HCT116 (cell line): Measurements from ENCODE around the gene COX4I2. TPM values are rescaled to one million over a fixed set of nuclear protein-coding genes. Genes with fewer than 3 reads are reported as not detected.

ENCODE experiments used
- ATAC-seq: fragments of 200-7000 bp; cut with Tn5 transposase; 2 replicates; pipeline ENCODE4 v1.9.1; 2020; ENCODE audit warnings: mild to moderate bottlenecking, moderate library complexity
- BruUV-seq: library from RNA; stranded (reverse); fragments of 400-500 nt; replicated peaks from 2 replicates; lab custom pipeline; 2021; lab: Mats Ljungman, UMichigan
- CTCF ChIA-PET: fragments of 300-600 bp; sonication (Branson Sonifier 250); formaldehyde crosslinking; loops from one replicate; lab custom pipeline; 2021; ENCODE audit warnings: antibody characterized with exemption; lab: Charles Lee
- POLR2A ChIA-PET: fragments of 300-600, 350-600 bp; sonication (Branson Sonifier 250); formaldehyde crosslinking; loops from one replicate; lab custom pipeline; 2021; ENCODE audit warnings: antibody characterized with exemption; lab: Charles Lee
- RAD21 ChIA-PET, 2 experiments: fragments of 300-600 bp; sonication (Branson Sonifier 250); formaldehyde crosslinking; loops; one replicate each; lab custom pipeline; 2023; ENCODE audit warnings: low total read pairs in 2 of 2; ENCODE audit not compliant: uncharacterized antibody in 2 of 2, unreplicated experiment in 2 of 2, low non-redundant PET in 1 of 2; lab: Charles Lee
- DNase-seq: peaks from one replicate; pipeline ENCODE4 v3.0.0-alpha.2; 2010; ENCODE audit warnings: low read depth, low spot score
- H2AFZ ChIP-seq: fragments of 200-600 bp; shearing (Covaris generic), sonication (generic); 2 replicates; pipeline ENCODE4 v1.6.1; 2017; ENCODE audit warnings: low read depth, mixed run types, mixed read lengths, antibody characterized with exemption, low read length; ENCODE audit not compliant: poor library complexity, severe bottlenecking
- H3K27ac ChIP-seq: 2 replicates; pipeline ENCODE4 v1.5.1; 2012; ENCODE audit warnings: low read depth, low read length
- H3K27me3 ChIP-seq: fragments of 200-600 bp; sonication (generic); 2 replicates; pipeline ENCODE4 v1.6.1; 2016; ENCODE audit warnings: mixed run types, low read length, mixed read lengths; ENCODE audit not compliant: insufficient read depth
- H3K36me3 ChIP-seq, 2 experiments: fragments of 200-500 bp in 1 of 2; fragments of 200-600 bp in 1 of 2; sonication (Bioruptor generic) in 1 of 2; sonication (generic) in 1 of 2; 2 replicates each; pipeline versions ENCODE4 v1.5.1 to v1.6.1; 2014 to 2016; ENCODE audit warnings: low read length in 2 of 2, inconsistent platforms in 1 of 2, mixed read lengths in 1 of 2, mixed run types in 1 of 2; ENCODE audit not compliant: insufficient read depth in 2 of 2, control insufficient read depth in 1 of 2
- H3K4me1 ChIP-seq, 2 experiments: fragments of 200-600 bp in 1 of 2; sonication (generic) in 1 of 2; 2 replicates each; pipeline versions ENCODE4 v1.5.1 to v1.6.1; 2012 to 2017; ENCODE audit warnings: low read length in 2 of 2, inconsistent platforms in 1 of 2, mild to moderate bottlenecking in 1 of 2, mixed read lengths in 1 of 2, mixed run types in 1 of 2, moderate library complexity in 1 of 2; ENCODE audit not compliant: insufficient read depth in 2 of 2, control insufficient read depth in 1 of 2
- H3K4me2 ChIP-seq: fragments of 200-600 bp; sonication (generic); 2 replicates; pipeline ENCODE4 v1.6.1; 2017; ENCODE audit warnings: mixed run types, low read length, mixed read lengths
- H3K4me3 ChIP-seq, 2 experiments: fragments of 200-600 bp in 1 of 2; sonication (generic) in 1 of 2; replicated peaks in 1 of 2; 2 replicates each; pipeline ENCODE4 v1.5.1; 2011 to 2016; ENCODE audit warnings: low read length in 2 of 2, control low read depth in 1 of 2, low read depth in 1 of 2, mild to moderate bottlenecking in 1 of 2, mixed read lengths in 1 of 2, mixed run types in 1 of 2
- H3K79me2 ChIP-seq: fragments of 200-600 bp; sonication (generic); 2 replicates; pipeline ENCODE4 v1.6.1; 2017; ENCODE audit warnings: mild to moderate bottlenecking, mixed run types, low read length, moderate library complexity, mixed read lengths; ENCODE audit not compliant: insufficient read depth
- H3K9ac ChIP-seq: fragments of 200-600 bp; sonication (generic); 2 replicates; pipeline ENCODE4 v1.6.1; 2016; ENCODE audit warnings: low read length, mixed read lengths
- H3K9me2 ChIP-seq: fragments of 200-600 bp; sonication (generic), shearing (Covaris generic); 2 replicates; pipeline ENCODE4 v1.6.1; 2017; ENCODE audit warnings: mixed run types, mild to moderate bottlenecking, moderate library complexity; ENCODE audit not compliant: insufficient read depth
- H3K9me3 ChIP-seq, 2 experiments: fragments of 200-500 bp in 1 of 2; fragments of 200-600 bp in 1 of 2; sonication (Bioruptor generic) in 1 of 2; sonication (generic) in 1 of 2; 2 replicates each; pipeline ENCODE4 v1.6.1; 2014 to 2017; ENCODE audit warnings: low read length in 2 of 2, mixed read lengths in 2 of 2, inconsistent platforms in 1 of 2, low read depth in 1 of 2, mild to moderate bottlenecking in 1 of 2, mixed run types in 1 of 2, moderate library complexity in 1 of 2; ENCODE audit not compliant: control insufficient read depth in 1 of 2, insufficient read depth in 1 of 2
- H4K20me1 ChIP-seq: fragments of 200-600 bp; sonication (generic), shearing (Covaris generic); 2 replicates; pipeline ENCODE4 v1.6.1; 2017; ENCODE audit warnings: mixed run types, mild to moderate bottlenecking, moderate library complexity; ENCODE audit not compliant: insufficient read depth
- CBX3 ChIP-seq: IDR thresholded peaks from 2 replicates; pipeline ENCODE4 v1.6.1; 2012; ENCODE audit warnings: low read depth
- CTCF ChIP-seq, 3 experiments: fragments of 200-600 bp in 1 of 3; sonication (generic) in 1 of 3; IDR thresholded peaks in 2 of 3; conservative IDR thresholded peaks in 1 of 3; 2 replicates each; pipeline ENCODE4 v1.5.1; 2012 to 2017; ENCODE audit warnings: low read depth in 2 of 3, low read length in 2 of 3, antibody characterized with exemption in 1 of 3, borderline replicate concordance in 1 of 3, control low read depth in 1 of 3, mild to moderate bottlenecking in 1 of 3, mixed read lengths in 1 of 3, mixed run types in 1 of 3, moderate library complexity in 1 of 3; ENCODE audit not compliant: insufficient read depth in 1 of 3
- EGR1 ChIP-seq: IDR thresholded peaks from 2 replicates; pipeline ENCODE4 v1.6.1; 2012; ENCODE audit warnings: low read depth
- ELF1 ChIP-seq: IDR thresholded peaks from 2 replicates; pipeline ENCODE4 v1.6.1; 2012; ENCODE audit warnings: low read depth, borderline replicate concordance
- EZH2 ChIP-seq: fragments of 200-600 bp; sonication (generic); IDR thresholded peaks from 2 replicates; pipeline ENCODE4 v1.6.1; 2017; ENCODE audit warnings: antibody characterized with exemption, mixed run types
- EZH2phosphoT487 ChIP-seq: fragments of 200-600 bp; IDR thresholded peaks from 2 replicates; pipeline ENCODE4 v1.6.1; 2018; ENCODE audit warnings: antibody characterized with exemption, borderline replicate concordance
- FOSL1 ChIP-seq: IDR thresholded peaks from 2 replicates; pipeline ENCODE4 v1.6.1; 2012; ENCODE audit warnings: low read depth
- JUND ChIP-seq: IDR thresholded peaks from 2 replicates; pipeline ENCODE4 v1.6.1; 2012
- POLR2AphosphoS5 ChIP-seq: IDR thresholded peaks from 2 replicates; pipeline ENCODE4 v1.6.1; 2011; ENCODE audit warnings: mild to moderate bottlenecking, low read depth, low read length, moderate library complexity
- REST ChIP-seq: IDR thresholded peaks from 2 replicates; pipeline ENCODE4 v1.6.1; 2012; ENCODE audit warnings: low read depth
- SIN3A ChIP-seq: IDR thresholded peaks from 2 replicates; pipeline ENCODE4 v1.6.1; 2012; ENCODE audit warnings: low read depth
- SRF ChIP-seq: IDR thresholded peaks from 2 replicates; pipeline ENCODE4 v1.6.1; 2012; ENCODE audit warnings: low read depth
- TCF7L2 ChIP-seq: IDR thresholded peaks from 2 replicates; pipeline ENCODE4 v1.7.0; 2011; ENCODE audit warnings: borderline replicate concordance, inconsistent platforms; ENCODE audit not compliant: insufficient read depth, insufficient read length; ENCODE audit errors: extremely low read depth
- YY1 ChIP-seq: IDR thresholded peaks from 2 replicates; pipeline ENCODE4 v1.6.1; 2011; ENCODE audit warnings: low read length, low read depth, moderate library complexity, mild to moderate bottlenecking; ENCODE audit not compliant: insufficient replicate concordance; ENCODE audit errors: extremely low read depth
- ZFX ChIP-seq: fragments of 450-650 bp; IDR thresholded peaks from 2 replicates; pipeline ENCODE4 v1.6.1; 2017
- ZNF274 ChIP-seq: fragments of 200-500 bp; sonication (Bioruptor generic); IDR thresholded peaks from 2 replicates; pipeline ENCODE4 v1.6.1; 2014; ENCODE audit warnings: mild to moderate bottlenecking, low read depth, low read length, inconsistent platforms
- intact Hi-C: fragments of 100-400 bp; cut with micrococcal nuclease; formaldehyde crosslinking; loops from 2 replicates; pipeline ENCODE4 v1.10.0; 2022
- total RNA-seq: library from RNA; stranded (reverse); gene quantifications from one replicate; pipeline ENCODE4 v1.2.1, GENCODE V29; 2021; ENCODE audit not compliant: unreplicated experiment
- TF ChIP-seq, protein P1 (sequence below): IDR thresholded peaks from 2 replicates; pipeline ENCODE4 v1.6.1; 2011; ENCODE audit warnings: mild to moderate bottlenecking, low read length, moderate library complexity; ENCODE audit not compliant: insufficient replicate concordance; ENCODE audit errors: extremely low read depth
- TF ChIP-seq, protein P2 (sequence below): IDR thresholded peaks from 2 replicates; pipeline ENCODE4 v1.6.1; 2012

The COX4I2 gene
- total RNA-seq, 1 experiment from 2014 or later = not detected

- no peaks in the 10 kb centered on the region for H3K9me3 ChIP-seq
- no peaks in the 10 kb centered on the region for H3K27me3 ChIP-seq
- ATAC-seq (no peak), DNase-seq (no peak)
- H3K9ac ChIP-seq = no peak overlapping the region
- intact Hi-C loops = no loop called here
- no peak overlapping the region for H3K4me2 ChIP-seq
- no peaks in the 10 kb centered on the region for H3K36me3 ChIP-seq
- ChIA-PET POLR2A (interaction anchor here (0.8 to 3.0 kb wide), 9 partner anchors 12 to 106 kb away, joined by 3 to 18 read pairs (median 5); partner anchors contain the start of genes ID1 and TPX2), RAD21 (interaction anchor here (0.6 to 1.8 kb wide), 4 partner anchors 28 to 152 kb away, joined by 4 to 14 read pairs (median 9); no protein-coding TSS in a partner anchor), CTCF (interaction anchor here (0.6 to 5.4 kb wide), 34 partner anchors 9 to 219 kb away, joined by 3 to 84 read pairs (median 6); partner anchors contain the start of genes BCL2L1 and TPX2)
- H3K4me1 ChIP-seq = peaks cover 0 to 6% of the 10 kb centered on the region in 2 experiments; a peak in 1 of 4 replicates
- TF ChIP-seq POLR2AphosphoS5 (no peak), ZNF274 (no peak), ZFX (no peak), EGR1 (no peak), YY1 (no peak), EZH2 (no peak), EZH2phosphoT487 (no peak), TCF7L2 (no peak), CTCF (IDR thresholded peaks at IDR 0.05 in 2 of 3, conservative IDR thresholded peaks at IDR 0.05 in 1 of 3; ENCODE audit: borderline replicate concordance in 1 of 3, insufficient read depth in 1 of 3, low read depth in 2 of 3, low read length in 2 of 3) (no peak), FOSL1 (no peak), SIN3A (no peak), REST (no peak), SRF (no peak), CBX3 (no peak), ELF1 (no peak), JUND (no peak)
- TF ChIP-seq, protein P1, sequence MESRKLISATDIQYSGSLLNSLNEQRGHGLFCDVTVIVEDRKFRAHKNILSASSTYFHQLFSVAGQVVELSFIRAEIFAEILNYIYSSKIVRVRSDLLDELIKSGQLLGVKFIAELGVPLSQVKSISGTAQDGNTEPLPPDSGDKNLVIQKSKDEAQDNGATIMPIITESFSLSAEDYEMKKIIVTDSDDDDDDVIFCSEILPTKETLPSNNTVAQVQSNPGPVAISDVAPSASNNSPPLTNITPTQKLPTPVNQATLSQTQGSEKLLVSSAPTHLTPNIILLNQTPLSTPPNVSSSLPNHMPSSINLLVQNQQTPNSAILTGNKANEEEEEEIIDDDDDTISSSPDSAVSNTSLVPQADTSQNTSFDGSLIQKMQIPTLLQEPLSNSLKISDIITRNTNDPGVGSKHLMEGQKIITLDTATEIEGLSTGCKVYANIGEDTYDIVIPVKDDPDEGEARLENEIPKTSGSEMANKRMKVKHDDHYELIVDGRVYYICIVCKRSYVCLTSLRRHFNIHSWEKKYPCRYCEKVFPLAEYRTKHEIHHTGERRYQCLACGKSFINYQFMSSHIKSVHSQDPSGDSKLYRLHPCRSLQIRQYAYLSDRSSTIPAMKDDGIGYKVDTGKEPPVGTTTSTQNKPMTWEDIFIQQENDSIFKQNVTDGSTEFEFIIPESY = no peak
- TF ChIP-seq, protein P2, sequence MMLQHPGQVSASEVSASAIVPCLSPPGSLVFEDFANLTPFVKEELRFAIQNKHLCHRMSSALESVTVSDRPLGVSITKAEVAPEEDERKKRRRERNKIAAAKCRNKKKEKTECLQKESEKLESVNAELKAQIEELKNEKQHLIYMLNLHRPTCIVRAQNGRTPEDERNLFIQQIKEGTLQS = no peak
- H4K20me1 ChIP-seq = no peaks in the 10 kb centered on the region
- H3K4me3 ChIP-seq = no peak overlapping the region
- H3K9me2 ChIP-seq = no peaks in the 10 kb centered on the region
- H3K27ac ChIP-seq = no peak overlapping the region
- no peaks in the 10 kb centered on the region for H3K79me2 ChIP-seq
- no peak overlapping the region for H2AFZ ChIP-seq
- no TSS peak for BruUV-seq
Measured at GRCh38 chr20:31633339-31633914, 4.3 kb upstream of the COX4I2 start.
